Tibial nerve (tissue), 4 donors: ENCODE data around the gene WBP11. TPM values are rescaled to one million over a fixed set of nuclear protein-coding genes. Genes with fewer than 3 reads are reported as not detected.

Source experiments
- total RNA-seq, 4 donors: library from RNA; depleted of rRNA; stranded (reverse); fragments of >200 nt; gene quantifications; one replicate each; pipeline ENCODE4 v1.1.0, GENCODE V29; 2016

WBP11 gene
- total RNA-seq, 4 donors from 2014 or later, result 11.7 to 22.6 (median 19.2) TPM

Other genes starting within 250 kb of the WBP11 start
- 10 to 100 TPM in 2 of 4 donors, 1 to 10 TPM in 2; 4.8 to 12.0 (median 8.6) TPM for gene PLBD1, start 235.6 kb downstream of the WBP11 start, total RNA-seq
- gene GUCY2C, start 106.9 kb downstream of the WBP11 start, total RNA-seq, result not detected
- 1 to 10 TPM in 1 of 4 donors, under 1 TPM in 3; 0.20 to 2.1 (median 0.89) TPM for gene C12orf60, start 192 bp upstream of the WBP11 start, total RNA-seq
- 10 to 100 TPM in 1 of 4 donors, 1 to 10 TPM in 3; 1.2 to 10.5 (median 6.2) TPM for gene SMCO3, start 10.7 kb upstream of the WBP11 start, total RNA-seq
- gene ART4, start 40.0 kb upstream of the WBP11 start, total RNA-seq, result 1 to 10 TPM in 2 of 4 donors, under 1 TPM in 2; under 0.01 to 5.9 (median 1.4) TPM
- gene MGP, start 82.4 kb upstream of the WBP11 start, total RNA-seq, result 100 to 1,000 TPM; 187 to 759 (median 492) TPM
- not detected for gene ERP27, start 135.1 kb upstream of the WBP11 start, total RNA-seq
- 100 to 1,000 TPM in 2 of 4 donors, 10 to 100 TPM in 2; 63.8 to 112 (median 89.4) TPM for gene ARHGDIB, start 158.1 kb upstream of the WBP11 start, total RNA-seq
- not detected for gene PDE6H, start 169.6 kb upstream of the WBP11 start, total RNA-seq